Sciatic nerve (tissue), 2 donors: ENCODE results near the gene ARID4A. TPM values are rescaled to one million over a fixed set of nuclear protein-coding genes. Genes with fewer than 3 reads are reported as not detected.
"Not testable (repeated sequence)": the region's sequence is repeated elsewhere in the genome, so short reads cannot be mapped to it uniquely, and the experiment has no call there.

ENCODE experiments used
- ATAC-seq: fragments of 200-7000 bp; cut with Tn5 transposase; one replicate; pipeline ENCODE4 v1.9.1; 2020; ENCODE audit warnings: mild to moderate bottlenecking, moderate library complexity
- DNase-seq: peaks from one replicate; pipeline ENCODE4 v3.0.0-alpha.2; 2020; ENCODE audit warnings: low spot score
- intact Hi-C: fragments of 100-400 bp; cut with DNase I; formaldehyde crosslinking; loops from one replicate; pipeline ENCODE4 v1.14.2; 2022
- total RNA-seq: library from RNA; stranded (reverse); fragmentation: NEBNext Ultra II Directional; extraction: Animal tissue kit (Norgen Biotek cat#: 25700); gene quantifications from one replicate; pipeline ENCODE4 v1.2.1, GENCODE V29; 2021
- donor health status: DM: no; HTN: no; CAD: no.
- donor health status: DM: no; HTN: no; CAD: no.

The ARID4A gene
- total RNA-seq, 1 donor from 2014 or later: 38.4 TPM

- intact Hi-C loops: no loop called here
- DNase-seq: no peak
- no peak for ATAC-seq
Observed at GRCh38 chr14:58341152-58341748, 42.9 kb downstream of the ARID4A start.

GRCh38 chr14:58343535-58343934 is 45.2 kb downstream of the ARID4A start:
- intact Hi-C loops, DNase-seq, ATAC-seq: not testable (repeated sequence)

- ATAC-seq (no peak), DNase-seq (no peak)
- intact Hi-C loops: no loop called here
Observed at GRCh38 chr14:58353516-58354299, 55.4 kb downstream of the ARID4A start.

DNA sequence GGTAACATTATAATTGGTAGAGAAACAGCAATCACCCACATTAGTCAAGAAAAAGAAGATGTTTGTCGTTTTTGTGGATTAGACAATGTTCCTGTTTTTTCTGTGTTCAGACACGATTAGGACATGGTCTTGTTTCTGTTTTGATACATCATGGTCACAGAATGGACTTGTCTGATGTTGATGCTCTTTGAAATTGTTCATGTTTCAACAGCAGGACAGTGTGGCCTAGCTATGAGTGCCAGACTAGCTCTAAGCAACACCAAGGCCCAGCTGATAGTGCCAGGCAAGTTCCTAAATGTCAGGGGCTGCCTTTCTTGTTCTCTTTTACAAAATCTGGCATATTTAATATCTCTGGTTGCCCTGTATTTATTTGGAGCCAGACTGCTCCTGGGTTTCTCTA is 56.5 kb downstream of the ARID4A start:
- no peak for ATAC-seq
- no peak for DNase-seq
- intact Hi-C loops: no loop called here

DNA sequence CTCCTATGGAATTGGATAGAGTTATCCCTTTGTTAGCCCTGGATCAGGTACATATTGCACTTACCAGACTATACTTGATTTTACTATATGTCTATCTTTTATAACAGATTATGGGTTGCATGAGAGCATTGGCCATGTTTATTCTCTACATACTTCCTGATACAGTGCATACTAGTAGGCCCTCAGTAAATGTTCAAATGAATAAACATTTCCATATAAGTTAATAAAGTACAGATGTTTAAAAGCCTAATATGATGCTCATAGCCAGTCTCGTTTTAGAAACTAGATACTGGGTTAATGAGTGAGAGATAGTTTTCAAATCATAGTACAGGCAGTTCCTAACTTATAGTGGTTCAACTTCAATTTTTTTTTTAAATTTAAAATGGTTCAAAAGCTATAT is 57.9 kb downstream of the ARID4A start:
- intact Hi-C loops: no loop called here
- ATAC-seq (no peak), DNase-seq (no peak)

GRCh38 chr14:58362272-58362671 is 63.9 kb downstream of the ARID4A start:
- DNase-seq: not testable (repeated sequence)

DNA sequence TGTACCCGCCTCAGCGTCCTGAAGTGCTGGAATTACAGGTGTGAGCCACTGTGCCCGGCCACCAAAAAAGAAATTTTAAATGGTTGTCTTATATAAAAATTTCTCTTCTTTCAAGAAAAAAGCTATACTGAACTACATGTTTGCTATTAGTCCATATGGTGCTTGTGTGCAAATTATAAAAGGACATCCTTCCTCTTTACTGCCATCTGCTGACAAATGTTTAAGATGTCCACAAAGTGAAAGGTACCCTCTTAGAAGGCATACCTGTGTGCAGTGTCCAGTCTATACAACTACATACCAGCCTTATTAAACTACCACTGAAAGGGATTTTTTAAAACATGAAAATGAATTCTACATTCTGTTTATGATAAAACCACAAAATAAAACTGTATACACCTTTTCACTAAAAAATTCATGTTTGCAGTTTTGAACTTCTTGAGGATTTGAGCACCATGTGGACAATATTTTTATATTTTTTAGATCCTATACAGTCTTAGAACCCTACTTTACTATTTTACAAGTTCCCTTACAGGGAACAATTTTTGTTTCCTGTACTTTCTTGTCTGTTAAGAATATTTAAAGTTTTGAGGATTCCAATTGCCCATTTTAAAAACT is 64.5 kb downstream of the ARID4A start:
- ATAC-seq: peak; percentile 41
- DNase-seq: no peak
- intact Hi-C loops: no loop called here

More at GRCh38 chr14:58362272-58362671, 63.9 kb downstream of the ARID4A start:
- ATAC-seq, intact Hi-C loops: not testable (repeated sequence)

DNA sequence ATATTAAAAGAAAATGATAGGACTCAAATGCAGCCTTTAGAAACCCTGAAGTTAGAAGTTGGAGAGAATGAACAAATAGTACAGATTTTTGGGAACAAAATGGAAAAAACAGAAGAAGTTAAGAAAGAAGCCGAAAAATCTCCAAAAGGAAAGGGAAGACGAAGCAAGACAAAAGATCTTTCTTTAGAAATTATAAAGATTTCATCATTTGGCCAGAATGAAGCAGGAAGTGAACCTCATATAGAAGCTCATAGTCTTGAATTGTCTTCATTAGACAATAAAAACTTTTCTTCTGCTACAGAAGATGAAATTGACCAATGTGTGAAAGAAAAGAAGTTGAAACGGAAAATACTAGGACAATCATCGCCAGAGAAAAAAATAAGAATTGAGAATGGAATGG is 66.0 kb downstream of the ARID4A start:
- ATAC-seq (no peak), DNase-seq (no peak)
- intact Hi-C loops: no loop called here

GRCh38 chr14:58367296-58367695 is 68.9 kb downstream of the ARID4A start:
- ATAC-seq (peak; percentile 26), DNase-seq (no peak)
- intact Hi-C loops: no loop called here

DNA sequence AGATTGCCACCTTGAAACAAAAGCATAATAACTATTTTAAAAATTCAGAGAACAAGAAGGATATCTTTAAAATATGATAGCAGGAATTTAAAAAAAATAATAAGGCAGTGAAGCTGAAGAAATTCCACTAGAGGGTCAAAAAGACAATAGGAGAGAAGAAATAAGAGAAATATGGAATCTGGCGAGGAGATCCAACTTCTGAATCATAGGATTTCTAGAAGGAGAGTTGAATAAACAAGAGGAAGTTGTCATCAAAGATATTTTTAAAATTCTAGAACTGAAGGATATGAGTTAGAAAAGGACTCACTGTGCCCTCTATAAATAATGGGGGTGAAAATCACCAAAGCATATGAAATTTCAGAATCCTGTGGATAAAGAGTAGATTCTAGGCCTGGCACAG is 70.6 kb downstream of the ARID4A start:
- DNase-seq: no peak
- intact Hi-C loops: no loop called here
- no peak for ATAC-seq

GRCh38 chr14:58376791-58377190 is 78.4 kb downstream of the ARID4A start:
- intact Hi-C loops: no loop called here
- no peak for ATAC-seq
- no peak for DNase-seq

DNA sequence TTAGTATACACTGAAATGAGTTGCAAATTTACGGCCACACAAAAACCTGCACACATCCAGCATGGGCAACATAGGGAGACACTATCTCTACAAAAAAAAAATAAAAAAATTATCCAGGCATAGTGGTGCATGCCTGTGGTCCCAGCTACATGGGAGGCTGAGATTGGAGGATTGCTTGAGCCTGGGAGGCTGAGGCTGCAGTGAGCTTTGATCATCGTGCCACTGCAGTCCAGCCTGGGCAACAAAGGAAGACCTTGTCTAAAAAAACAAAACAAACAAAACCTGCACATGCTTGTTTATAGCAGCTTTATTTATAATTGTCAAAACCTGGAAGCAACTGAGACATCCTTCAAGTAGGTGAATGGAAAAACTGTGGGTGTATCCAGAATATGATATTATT is 92.5 kb downstream of the ARID4A start:
- DNase-seq (no peak), ATAC-seq (no peak)
- intact Hi-C loops: no loop called here

DNA sequence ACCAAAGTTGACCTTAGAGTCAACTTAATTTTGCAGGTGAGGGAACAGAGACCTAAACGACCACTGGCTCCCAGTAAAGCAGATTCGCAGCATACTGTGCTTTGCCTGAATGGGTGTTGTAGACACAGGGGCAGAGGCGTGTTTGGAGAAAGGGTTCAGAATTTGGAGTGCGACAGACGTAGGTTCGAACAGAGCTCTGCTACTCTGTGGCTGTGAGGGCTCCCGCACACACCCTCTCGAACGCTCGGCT is 97.1 kb downstream of the ARID4A start:
- no peak for ATAC-seq
- intact Hi-C loops: no loop called here
- DNase-seq: no peak

- DNase-seq (peak; percentile 81), ATAC-seq (peak; percentile 86)
- intact Hi-C loops: no loop called here
Observed at GRCh38 chr14:58395812-58396788, 97.7 kb downstream of the ARID4A start, which contains the start of gene TOMM20L. Gene TOMM20L (plus strand): TSS chr14:58395930. CDS start chr14:58395958, 28 bp downstream.

- ATAC-seq (no peak), DNase-seq (no peak)
- intact Hi-C loops: no loop called here
Observed at GRCh38 chr14:58397156-58397555, 98.8 kb downstream of the ARID4A start.

- intact Hi-C loops: no loop called here
- no peak for ATAC-seq
- no peak for DNase-seq
Observed at GRCh38 chr14:58398495-58398894, 100.1 kb downstream of the ARID4A start.

DNA sequence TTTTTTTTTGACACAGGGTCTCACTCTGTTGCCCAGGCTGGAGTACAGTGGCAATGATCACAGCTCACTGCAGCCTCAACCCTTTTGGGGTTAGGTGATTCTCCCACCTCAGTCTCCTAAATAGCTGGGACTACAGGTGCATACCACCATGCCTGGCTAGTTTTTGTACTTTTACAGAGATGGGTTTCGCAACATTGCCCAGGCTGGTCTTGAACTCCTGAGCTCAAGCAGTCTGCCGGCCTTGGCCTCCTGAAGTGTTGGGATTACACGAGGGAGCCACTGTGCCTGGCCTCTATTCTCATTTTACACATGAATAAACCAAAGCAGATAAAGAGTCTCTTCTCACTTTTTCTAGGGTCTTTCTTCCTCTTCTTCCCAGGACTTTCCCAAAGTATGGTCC is 100.5 kb downstream of the ARID4A start:
- ATAC-seq (no peak), DNase-seq (no peak)
- intact Hi-C loops: no loop called here

- DNase-seq (no peak), ATAC-seq (no peak)
- intact Hi-C loops: no loop called here
Observed at GRCh38 chr14:58401587-58401986, 103.2 kb downstream of the ARID4A start.

GRCh38 chr14:58408681-58409215 is 110.4 kb downstream of the ARID4A start:
- ATAC-seq (no peak), DNase-seq (no peak)
- intact Hi-C loops: no loop called here
